CD4-positive, alpha-beta T cell treated with Interleukin-17A for 1 hour (primary cell): ENCODE data around the gene DIAPH3.

Source experiments
- DNase-seq: peaks from one replicate; pipeline ENCODE4 v3.0.0-alpha.2; 2020

Gene DIAPH3

DNA sequence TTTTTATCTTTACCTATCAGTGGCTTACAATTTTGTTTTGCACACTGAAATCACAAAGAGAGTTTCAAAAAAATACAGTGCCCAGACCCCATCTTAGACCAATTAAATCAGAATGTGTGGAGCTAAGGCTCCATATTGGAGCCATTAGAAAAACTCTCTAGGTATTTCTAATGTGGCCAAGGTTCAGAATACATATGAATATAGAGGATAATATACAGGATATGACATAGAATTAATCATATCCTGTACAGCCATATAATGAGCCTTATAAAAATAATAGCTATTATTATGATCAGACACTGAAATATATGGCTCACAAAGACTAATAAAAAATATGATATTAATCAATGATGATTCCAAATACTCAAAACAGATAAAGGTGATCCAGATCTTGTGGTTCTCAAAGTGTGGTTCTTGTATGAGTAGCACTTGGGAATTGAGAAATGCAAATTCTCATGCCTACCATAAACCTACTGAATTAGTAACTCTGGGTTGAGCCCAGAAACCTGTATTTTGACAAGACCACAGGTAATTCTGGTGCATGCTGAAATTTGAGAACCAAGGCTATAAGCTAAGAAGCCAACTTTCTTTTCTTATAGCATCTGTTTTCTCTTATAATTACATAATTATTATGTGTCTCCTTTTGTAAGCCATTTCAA is 408.0 kb downstream of the DIAPH3 start:
- no peak for DNase-seq

DNA sequence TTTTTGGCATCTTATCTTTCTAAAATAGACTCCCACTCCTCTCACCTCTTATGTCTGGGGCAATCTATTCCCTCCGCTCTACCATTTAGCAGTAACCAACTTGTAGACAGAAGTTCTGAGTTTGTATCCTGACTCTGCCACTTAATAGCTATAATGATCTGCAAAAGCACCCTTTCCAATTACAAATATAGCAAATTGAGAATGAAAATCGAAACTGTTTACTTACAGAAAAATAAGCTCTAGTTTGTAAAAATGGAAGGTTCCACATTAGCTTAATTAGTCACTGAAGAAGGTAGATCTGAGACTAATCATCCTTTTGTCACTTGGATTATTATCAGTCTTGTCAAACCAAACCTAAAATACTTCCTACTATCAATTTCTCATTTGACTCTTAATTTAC is 409.3 kb downstream of the DIAPH3 start:
- DNase-seq = no peak

DNA sequence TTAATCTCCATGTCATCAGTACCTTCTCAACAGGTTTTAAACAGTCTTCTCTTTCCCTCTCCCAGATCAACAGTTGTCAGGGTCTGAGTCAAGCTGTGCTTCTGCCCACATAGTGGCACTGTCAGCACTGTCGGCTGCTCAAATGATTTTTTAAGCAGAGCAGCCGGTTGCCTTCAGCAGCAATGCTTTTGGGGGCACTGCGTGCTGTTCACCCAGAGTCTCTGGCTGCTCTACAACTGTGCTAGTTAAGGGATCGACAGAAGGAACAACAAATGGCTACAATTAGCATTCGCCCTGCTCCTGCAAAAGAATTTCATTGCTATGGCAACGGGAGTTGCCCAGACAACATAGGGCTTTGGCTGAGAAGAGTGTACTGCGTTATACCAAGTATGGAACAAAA is 412.9 kb downstream of the DIAPH3 start:
- DNase-seq = no peak

DNA sequence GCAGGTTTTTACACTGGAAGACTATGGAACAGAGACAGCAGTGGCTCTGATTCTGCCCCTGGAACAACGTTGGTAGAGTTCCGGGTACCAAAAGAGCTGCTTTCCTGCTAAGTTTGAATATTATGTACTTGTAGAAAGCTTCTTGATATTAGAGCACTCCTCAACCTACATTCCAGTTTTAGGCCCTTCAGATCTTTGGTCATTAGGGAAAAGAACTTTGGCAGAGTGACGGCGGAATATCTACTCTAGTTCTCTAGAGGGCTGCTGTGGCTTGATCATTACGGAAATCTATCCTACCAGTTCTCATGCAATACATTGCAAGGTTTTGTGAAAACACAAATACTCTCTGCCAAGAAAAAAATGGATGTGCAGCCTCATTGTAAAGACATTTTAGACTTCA is 415.7 kb downstream of the DIAPH3 start:
- no peak for DNase-seq

DNA sequence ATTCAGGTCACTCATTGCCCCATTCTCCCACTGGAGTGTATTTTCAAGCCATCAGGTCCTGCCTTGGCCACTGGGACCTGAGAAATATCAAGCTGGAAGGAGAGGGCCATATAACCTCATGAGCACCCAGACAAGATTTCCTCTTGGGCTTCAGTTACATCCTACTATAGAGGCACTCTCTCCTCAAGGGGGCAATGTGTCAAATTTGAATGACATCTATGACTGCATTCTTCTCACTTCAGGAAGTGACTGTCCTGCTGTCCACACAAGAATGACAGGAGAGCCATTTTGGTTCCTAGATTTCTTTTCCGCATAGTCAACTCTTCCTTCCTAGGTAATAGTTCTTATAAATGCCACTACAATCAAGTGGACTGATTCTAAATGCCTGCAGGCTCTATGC is 416.2 kb downstream of the DIAPH3 start:
- no peak for DNase-seq

DNA sequence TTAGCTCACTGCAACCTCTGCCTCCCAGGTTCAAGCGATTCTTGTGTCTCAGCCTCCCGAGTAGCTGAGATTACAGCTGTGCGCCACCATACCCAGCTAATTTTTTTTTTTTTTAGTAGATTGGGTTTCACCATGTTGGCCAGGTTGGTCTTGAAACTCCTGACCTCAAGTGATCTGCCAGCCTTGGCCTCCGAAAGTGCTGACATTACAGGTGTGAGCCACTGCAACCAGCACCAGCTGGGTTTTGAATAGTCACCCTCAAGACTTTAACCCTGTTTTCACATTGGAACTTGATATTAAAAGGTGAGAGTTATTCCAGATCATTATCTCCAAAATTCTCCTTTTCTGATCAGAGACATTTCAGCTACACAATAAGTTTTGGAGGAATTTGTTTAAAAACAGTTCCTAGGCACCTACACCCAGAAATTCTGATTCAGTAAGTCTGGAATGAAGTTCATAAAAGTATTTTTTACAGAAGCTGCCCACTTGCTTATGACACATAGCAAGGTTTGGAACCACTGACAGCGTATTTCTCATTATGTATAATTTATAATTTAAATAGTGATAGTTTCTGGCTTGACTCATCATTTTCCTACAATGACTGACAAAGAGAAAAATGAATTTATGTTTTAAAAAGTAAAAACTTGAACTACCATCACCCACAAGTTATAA is 417.3 kb downstream of the DIAPH3 start:
- DNase-seq = no peak

DNA sequence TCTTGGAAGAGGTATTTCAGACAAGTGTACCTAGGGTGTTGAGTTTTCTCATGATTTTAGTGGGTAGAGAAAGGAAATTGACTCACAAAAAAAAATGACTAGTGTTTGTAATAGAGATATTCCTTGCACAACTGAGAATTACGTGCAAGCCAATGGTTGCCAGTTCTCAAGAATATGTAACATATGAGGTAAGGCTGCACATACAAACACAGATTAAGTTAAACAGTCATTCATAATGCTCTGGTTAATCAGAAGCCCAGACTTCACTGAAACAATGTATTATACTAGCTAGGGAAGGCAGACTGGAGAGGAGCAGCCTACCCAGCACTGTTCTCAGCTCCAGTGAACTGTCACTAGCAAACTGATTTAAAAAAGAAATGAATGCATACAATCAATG is 418.3 kb downstream of the DIAPH3 start:
- DNase-seq = no peak

DNA sequence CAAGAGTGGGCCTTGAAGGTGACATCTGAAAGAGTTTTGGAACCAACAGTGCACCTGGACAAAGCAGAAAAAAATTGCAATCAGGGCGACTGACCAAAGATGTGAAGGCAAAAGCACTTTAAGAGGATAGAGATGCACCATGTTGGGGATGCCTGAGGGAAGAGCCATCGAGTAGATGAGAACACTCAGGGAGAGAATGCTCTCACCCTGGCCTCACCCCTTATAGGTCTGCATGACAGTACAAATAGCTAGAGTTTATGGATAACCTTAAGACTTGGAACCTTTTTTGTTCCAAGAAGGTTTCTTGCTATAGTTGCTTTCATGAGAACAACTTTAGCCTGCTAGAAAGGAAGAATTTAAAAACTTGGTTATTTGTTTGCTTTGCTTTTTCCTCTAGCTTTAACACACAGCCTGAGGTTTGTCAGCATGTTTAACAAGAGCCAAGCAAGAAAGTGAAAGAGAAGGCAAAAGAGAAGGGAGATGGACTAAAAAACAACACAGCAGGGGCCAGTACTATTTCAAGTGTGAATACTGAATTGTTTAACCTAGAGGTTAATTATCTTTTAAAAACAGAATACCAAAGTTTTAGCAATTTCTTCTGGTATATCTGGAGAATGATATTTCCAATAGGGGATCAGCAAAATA is 418.9 kb downstream of the DIAPH3 start:
- DNase-seq = no peak

DNA sequence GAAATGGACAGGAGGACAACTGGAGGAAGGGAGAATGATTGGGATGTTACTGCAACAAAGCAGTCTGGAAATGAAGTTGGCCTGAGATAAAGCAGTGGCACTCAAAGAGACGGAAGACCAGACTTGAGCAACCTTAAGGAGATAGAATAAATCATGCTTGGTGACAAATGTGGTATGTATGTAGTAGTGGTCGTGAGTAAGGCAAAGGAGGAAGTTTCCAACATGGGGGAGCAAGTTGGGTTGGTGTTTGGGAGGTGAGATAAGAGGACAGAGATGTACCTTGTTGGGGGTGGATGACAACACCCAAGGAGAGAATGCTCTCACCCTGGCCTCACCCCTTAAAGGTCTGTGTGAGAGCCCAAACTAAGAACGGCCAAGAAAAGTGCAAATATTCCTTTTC is 420.5 kb downstream of the DIAPH3 start:
- no peak for DNase-seq

DNA sequence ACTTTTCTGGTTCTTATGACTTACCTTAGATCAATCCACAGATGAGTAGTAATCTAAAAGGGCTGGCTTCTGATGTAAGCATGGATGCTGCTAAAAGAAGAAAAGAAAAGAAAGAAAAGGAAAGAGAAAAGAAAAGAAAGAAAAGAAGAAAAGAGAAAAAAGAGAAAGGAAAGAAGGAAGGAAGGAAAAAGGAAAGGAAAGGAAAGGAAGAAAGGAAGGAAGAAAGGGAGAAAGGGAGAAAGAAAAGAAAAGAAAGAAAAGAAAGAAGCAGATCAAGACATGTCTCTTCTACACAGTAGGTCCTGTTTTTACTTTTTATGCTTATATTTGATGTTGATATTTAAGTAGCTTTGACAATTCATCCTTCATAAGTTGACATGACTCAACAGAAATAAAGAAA is 421.3 kb downstream of the DIAPH3 start:
- no peak for DNase-seq

DNA sequence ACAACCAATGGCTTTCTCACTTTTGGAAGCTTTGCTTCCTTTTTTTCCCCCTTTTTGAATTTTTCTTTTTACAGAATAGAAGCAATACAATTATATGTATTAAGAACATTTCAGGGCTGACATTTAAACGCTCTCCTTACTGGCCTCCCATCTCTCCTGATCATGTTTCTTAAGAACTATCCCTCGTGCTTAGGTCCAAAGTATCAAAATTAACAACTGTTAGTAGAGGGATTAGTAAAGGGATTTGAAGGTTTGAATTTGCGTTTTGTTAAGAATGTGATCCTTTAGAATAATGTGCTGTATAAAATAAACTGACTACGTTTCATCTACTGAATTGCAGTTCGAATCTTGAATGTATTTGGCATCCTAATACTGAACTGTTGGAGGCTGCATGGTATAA is 424.8 kb downstream of the DIAPH3 start:
- no peak for DNase-seq

DNA sequence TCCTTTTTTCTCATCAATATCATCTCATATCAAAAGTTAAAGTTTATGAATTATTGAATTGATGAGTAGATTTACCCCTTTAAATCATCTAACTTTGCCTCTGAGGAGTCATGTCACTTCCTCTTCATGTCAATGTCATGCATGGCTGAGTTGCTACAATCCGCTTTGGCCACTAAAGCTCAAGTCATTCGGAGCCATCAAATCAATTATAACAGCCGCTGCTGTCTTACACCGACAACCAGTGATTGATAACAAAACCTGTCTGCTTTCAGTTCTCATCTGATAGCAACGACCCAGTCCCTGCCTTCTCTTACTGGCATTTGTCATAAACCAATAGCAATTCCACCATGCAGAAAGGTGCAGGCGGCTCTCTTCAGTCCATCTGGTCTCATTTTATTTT is 429.3 kb downstream of the DIAPH3 start:
- DNase-seq = no peak

DNA sequence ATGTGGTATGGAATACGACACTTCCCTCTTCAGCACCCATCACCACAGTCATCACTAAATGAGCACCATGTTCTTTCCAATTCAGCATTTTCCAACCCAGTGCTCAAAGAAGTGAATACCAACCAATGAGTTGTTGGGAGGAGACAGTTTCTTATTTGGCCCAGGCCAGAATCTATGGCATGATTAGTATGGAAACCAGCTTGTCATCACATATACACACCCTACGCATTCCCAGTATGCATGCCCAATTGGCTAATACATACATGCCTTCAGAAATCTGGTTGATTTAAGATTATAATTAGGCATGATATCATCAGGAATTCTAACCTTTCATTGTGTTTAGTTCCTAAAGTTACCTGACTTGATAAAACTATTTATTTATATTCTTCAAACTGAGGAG is 430.0 kb downstream of the DIAPH3 start:
- DNase-seq = no peak

DNA sequence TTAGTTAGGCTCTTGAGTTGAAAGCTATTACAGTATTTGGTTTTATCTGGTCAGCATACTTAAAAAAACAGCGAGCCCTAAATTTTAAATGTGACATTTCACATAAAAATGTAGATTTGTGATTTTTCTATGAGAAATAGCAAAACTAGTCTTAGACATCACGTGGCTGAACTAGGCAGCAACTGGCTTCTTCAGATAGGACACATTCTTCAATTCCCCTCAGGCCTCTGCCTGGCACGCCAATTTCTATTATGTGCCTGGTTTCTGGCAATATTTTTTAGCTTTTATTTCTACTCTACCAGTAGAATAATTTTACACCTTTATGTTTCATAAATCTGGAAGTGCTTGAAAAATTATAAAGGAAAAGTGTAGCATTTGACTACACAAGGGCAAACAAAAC is 433.7 kb downstream of the DIAPH3 start:
- no peak for DNase-seq

DNA sequence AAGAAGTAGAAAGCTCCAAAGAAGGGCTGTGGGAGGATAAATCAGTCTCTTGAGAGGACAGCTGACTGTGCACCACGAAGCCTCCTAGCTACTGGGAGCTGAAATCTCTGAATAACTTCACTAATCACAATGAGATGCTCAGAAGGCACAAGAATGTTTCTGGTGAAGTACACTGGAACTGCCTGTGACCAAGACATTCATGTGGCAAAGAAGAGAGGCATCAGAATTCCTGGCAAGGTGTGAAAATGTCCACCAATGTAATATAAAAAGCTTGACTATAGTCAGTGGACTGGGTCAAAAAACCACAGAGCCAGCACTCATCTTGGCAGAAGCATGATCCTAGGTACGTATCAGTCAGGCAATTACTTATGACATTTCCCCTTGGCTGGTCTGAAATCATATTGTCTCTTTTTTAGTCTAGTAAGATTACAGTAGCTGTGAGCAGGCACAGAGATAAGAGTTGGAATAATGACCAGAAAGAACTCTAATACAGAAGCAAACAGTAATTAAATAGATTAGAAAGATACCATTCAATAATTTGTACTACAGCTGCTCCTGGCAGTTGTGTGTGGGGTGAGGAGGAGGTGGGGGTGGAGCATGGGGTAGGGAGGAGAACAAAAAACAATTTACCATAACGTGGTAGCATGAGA is 434.7 kb downstream of the DIAPH3 start:
- DNase-seq = no peak

DNA sequence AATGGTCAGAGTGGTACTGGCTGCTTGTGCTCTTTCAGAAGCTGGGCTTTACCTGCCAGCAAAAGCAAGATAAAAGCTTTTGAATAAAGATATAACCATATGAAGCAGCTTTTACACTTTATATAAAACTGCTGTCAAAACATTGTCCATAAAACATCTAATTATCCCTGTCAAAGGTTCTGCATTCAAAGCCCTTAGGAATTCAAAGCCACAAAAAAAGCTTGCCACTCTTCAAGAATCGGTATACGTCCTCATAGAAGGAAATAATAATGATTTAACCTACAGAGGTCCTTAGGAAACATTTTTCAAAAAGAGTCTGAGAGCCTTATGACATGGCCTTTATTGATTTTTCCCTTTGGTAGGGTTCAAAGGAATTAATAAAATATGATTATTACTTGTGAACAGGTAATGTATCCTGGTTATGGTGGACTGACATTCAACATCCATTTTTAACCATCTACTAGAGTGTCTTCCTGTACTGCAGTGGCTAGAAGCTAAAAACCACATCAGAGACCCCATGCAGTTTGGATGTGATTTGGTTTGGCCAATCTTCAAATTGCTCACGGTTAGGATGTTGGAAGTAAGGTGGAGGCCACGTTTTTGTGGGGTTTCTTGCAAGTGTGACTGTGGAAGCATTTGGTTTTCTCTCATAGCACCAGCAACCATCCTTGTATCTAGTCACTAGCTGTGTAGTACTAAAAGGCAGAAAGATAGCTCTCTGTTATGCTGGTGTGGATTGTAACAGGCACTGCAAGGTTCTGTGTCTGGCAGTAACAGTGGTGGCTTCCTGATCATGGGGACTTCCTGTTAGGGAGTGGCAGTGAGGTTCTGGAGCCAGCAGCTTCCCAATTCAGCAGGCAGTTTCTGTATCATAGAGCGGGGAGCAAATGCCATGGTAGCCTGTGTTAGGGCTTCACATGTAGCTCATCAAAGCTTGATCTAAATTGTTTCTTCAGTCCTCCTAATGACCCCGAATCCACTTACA is 441.5 kb downstream of the DIAPH3 start:
- DNase-seq = peak; percentile 14

DNA sequence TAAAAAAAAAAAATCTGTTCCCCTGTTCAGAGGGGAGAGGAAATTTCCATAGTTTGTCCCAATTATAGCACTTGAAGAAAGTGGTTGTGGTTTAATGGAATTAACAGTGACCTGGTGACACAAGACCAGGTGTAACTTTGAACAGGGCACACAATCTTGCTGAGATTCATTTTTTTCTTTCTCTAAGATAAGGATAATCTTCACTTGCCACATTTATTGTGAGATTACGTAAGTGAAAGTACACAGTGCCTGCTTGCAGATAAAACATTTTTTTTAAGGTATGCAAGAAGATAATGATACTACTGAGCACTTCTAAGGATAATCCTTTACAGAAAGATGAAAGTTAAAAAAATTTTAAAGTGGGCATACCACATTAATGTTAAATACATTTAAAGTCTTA is 448.1 kb downstream of the DIAPH3 start:
- no peak for DNase-seq

DNA sequence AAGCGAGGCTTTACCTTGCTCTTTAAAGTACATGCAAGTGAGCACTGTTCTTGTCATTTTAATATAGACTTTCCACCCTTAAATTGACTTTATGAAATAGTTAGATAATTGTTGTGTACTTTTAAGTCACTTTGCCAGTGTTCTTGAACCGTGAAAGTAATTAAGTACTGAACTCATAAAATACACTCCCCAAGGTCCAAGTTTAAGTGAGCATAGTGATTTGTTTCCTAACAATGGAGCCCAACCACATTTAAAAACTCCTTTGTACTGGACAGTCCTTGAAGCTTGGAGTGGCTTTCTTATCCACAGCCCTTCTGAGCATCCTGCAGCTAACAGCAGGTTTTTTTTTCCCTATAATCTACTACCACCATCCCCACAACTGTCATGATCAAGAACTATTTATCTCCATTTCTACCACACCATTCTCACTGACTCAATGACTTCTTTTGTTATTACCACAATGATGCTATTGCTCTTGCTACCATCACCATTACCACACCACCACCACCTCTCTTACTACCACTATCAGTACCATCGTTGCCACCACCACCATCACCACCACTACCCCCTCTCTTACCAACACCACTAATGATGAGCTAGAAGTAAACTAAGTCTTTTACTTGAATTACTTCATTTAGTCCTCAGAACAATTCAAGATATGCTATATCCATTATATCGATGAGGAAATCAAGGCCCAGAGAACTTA is 452.6 kb downstream of the DIAPH3 start:
- DNase-seq = no peak

DNA sequence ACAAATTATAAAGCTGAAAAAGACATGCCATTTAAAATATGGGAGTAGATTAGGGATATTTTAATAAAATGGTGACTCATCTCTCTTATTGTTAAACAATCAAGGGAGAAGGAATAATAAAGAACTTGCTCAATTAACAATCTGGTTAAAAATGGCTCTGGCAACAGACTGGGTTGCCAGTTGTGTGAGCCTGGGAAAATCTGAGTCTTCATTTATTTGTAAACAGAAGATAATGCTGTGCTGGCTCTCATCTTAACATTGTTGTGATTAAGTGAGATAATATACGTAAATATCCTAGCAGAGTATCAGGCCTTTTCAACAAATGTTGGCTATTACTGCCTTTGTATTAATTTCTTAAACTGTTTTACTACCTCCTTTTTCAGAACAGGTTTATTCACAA is 453.3 kb downstream of the DIAPH3 start:
- DNase-seq = no peak

DNA sequence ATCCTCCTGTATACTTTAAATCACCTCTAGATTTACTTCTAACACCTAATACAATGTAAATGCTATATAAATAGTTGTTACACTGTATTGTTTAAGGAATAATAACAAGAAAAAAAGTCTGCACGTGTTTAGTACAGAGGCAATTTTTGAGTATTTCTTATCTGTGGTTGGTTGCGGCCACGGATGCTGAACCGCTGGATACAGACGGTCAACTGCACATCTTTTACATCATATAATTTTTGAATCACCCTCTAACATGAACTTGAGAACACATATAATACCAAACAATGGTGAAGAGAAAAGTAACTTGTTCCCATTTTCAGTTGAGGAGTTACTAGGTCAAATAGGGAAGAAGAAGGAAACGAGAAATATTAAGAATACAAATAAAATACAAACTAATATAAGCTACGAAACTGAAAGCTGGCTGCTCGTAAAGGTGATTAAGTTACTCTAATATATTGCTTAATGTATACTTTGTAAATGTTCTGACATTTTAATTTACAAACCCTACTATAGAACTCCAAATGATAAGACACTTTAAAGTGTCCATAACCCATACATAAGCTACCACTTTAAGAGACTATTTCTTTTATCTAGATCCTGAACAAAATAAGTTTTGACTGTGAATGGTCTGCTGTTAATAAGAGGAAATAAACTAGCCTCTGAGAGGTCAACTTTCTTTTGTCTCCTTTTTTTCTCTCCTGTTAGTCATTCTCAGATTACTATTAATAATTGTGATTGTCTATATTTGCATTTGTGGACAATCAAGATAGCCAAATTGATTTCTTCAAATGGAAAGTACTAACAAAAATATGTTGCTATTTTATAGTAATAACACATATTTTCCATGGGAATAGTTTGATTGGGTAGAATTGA is 457.4 kb downstream of the DIAPH3 start:
- DNase-seq = no peak

DNA sequence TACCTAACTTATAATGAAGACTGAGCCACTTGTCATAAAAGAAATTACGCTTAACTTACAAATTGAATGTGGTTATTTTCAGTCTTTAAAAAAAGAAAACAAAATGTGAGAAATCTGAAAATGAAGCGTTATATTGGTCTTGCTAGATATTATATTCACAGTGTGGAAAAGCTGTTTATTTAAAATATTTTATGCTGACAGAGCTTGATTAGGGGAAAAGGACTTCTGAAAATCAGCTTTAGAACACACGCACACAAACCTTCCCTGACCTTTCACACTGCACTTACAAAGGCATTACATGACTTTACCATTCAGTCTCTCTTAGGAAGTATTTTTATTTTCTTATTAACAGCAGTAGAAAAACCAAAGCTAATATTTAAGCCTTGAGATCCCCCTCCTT is 461.5 kb downstream of the DIAPH3 start:
- no peak for DNase-seq
